ENCODE results near the gene MYADML2.

DNA sequence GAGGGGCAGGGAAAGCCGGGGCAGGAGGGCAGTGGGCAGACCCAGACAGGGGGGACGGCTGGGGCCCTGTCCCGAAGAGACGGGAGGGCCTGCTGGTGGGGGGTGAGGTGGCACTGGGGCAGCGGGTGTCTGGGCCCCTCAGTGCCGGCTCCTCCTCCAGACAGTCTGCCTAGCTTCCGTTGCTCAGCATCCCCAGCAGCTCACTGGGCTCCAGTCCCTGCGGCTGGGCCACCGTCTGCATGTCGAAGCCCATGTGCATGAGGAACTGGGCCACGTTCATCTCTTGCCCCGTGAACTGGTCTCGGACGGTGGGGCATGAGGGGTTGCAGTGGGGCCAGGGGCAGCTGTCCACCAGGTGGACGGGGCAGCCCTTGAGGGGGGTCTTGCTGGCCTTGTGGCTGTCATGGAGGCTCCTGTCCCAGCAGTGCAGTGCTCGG lies 5.8 kb upstream of the MYADML2 start:
- TF ChIP-seq EZH2 (IDR thresholded peaks at IDR 0.05; ENCODE audit: low read length, unreplicated experiment), result no peak
- TF ChIP-seq, protein P1, sequence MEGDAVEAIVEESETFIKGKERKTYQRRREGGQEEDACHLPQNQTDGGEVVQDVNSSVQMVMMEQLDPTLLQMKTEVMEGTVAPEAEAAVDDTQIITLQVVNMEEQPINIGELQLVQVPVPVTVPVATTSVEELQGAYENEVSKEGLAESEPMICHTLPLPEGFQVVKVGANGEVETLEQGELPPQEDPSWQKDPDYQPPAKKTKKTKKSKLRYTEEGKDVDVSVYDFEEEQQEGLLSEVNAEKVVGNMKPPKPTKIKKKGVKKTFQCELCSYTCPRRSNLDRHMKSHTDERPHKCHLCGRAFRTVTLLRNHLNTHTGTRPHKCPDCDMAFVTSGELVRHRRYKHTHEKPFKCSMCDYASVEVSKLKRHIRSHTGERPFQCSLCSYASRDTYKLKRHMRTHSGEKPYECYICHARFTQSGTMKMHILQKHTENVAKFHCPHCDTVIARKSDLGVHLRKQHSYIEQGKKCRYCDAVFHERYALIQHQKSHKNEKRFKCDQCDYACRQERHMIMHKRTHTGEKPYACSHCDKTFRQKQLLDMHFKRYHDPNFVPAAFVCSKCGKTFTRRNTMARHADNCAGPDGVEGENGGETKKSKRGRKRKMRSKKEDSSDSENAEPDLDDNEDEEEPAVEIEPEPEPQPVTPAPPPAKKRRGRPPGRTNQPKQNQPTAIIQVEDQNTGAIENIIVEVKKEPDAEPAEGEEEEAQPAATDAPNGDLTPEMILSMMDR (conservative IDR thresholded peaks at IDR 0.05; ENCODE audit: low read depth, low read length), result no peak
- no peak for TF ChIP-seq EZH2phosphoT487 (IDR thresholded peaks at IDR 0.05; ENCODE audit: borderline replicate concordance, low read length)
